Neuronal stem cell (in vitro differentiated cells): ENCODE results near the gene FOS.

Experiments used
- DNase-seq: peaks from one replicate; pipeline ENCODE4 v3.0.0-alpha.2; 2013; ENCODE audit warnings: low spot score
- H2AFZ ChIP-seq: one replicate; pipeline ENCODE4 v1.6.1; 2013; ENCODE audit warnings: mild to moderate bottlenecking, low read length, inconsistent platforms
- H2AK5ac ChIP-seq: 2 replicates; pipeline ENCODE4 v1.6.1; 2013; ENCODE audit warnings: low read depth, mild to moderate bottlenecking, inconsistent platforms, low read length, moderate library complexity, mixed read lengths
- H2BK120ac ChIP-seq: 2 replicates; pipeline ENCODE4 v1.6.1; 2013; ENCODE audit warnings: low read depth, mild to moderate bottlenecking, inconsistent platforms, low read length, moderate library complexity, mixed read lengths
- H2BK12ac ChIP-seq: one replicate; pipeline ENCODE4 v1.6.1; 2013; ENCODE audit warnings: low read length, inconsistent platforms
- H2BK15ac ChIP-seq: 2 replicates; pipeline ENCODE4 v1.6.1; 2013; ENCODE audit warnings: mild to moderate bottlenecking, low read length, inconsistent platforms, mixed read lengths
- H2BK5ac ChIP-seq: one replicate; pipeline ENCODE4 v1.6.1; 2013; ENCODE audit warnings: inconsistent platforms, mild to moderate bottlenecking, low read length, moderate library complexity
- H3K14ac ChIP-seq: one replicate; pipeline ENCODE4 v1.6.1; 2013; ENCODE audit warnings: low read length, inconsistent platforms
- H3K18ac ChIP-seq: 2 replicates; pipeline ENCODE4 v1.6.1; 2013; ENCODE audit warnings: low read length, inconsistent platforms
- H3K23ac ChIP-seq: 2 replicates; pipeline ENCODE4 v1.6.1; 2013; ENCODE audit warnings: low read depth, mild to moderate bottlenecking, mixed read lengths, low read length, inconsistent platforms; ENCODE audit not compliant: poor library complexity
- H3K27ac ChIP-seq: replicated peaks from 3 replicates; pipeline ENCODE4 v1.5.1; 2013; ENCODE audit warnings: low read length, inconsistent platforms
- H3K27me3 ChIP-seq, 3 experiments: 2 replicates each; pipeline ENCODE4 v1.6.1; 2013; ENCODE audit warnings: low read length in 3 of 3, mild to moderate bottlenecking in 2 of 3, inconsistent platforms in 1 of 3, low read depth in 1 of 3, mixed read lengths in 1 of 3, moderate library complexity in 1 of 3; ENCODE audit not compliant: control insufficient read depth in 3 of 3, insufficient read depth in 3 of 3
- H3K36me3 ChIP-seq, 2 donors: replicated peaks in 1 of 2; 2 replicates each; pipeline ENCODE4 v1.6.1; 2013; ENCODE audit warnings: low read length in 2 of 2; ENCODE audit not compliant: control insufficient read depth in 2 of 2, insufficient read depth in 2 of 2
- H3K4ac ChIP-seq: 2 replicates; pipeline ENCODE4 v1.6.1; 2013; ENCODE audit warnings: inconsistent platforms, mild to moderate bottlenecking, low read length, moderate library complexity
- H3K4me1 ChIP-seq, 2 donors: 1 replicate in 1 of 2; 2 replicates in 1 of 2; pipeline ENCODE4 v1.6.1; 2013; ENCODE audit warnings: low read length in 2 of 2, low read depth in 1 of 2; ENCODE audit not compliant: control insufficient read depth in 2 of 2, insufficient read depth in 1 of 2
- H3K4me2 ChIP-seq: one replicate; pipeline ENCODE4 v1.6.1; 2013; ENCODE audit warnings: mild to moderate bottlenecking, low read length, inconsistent platforms; ENCODE audit not compliant: insufficient read depth, poor library complexity, severe bottlenecking
- H3K4me3 ChIP-seq, 2 donors: 2 replicates each; pipeline ENCODE4 v1.5.1; 2013; ENCODE audit warnings: low read length in 2 of 2, mild to moderate bottlenecking in 2 of 2, inconsistent platforms in 1 of 2, moderate library complexity in 1 of 2
- H3K79me1 ChIP-seq: one replicate; pipeline ENCODE4 v1.6.1; 2013; ENCODE audit warnings: low read depth, mild to moderate bottlenecking, inconsistent platforms, low read length, moderate library complexity
- H3K9ac ChIP-seq: one replicate; pipeline ENCODE4 v1.6.1; 2013; ENCODE audit warnings: mild to moderate bottlenecking, low read depth, low read length, inconsistent platforms; ENCODE audit not compliant: poor library complexity
- H3K9me3 ChIP-seq, 2 donors: replicated peaks in 1 of 2; 2 replicates each; pipeline versions ENCODE3 to v1.6.1; 2013; ENCODE audit warnings: low read length in 2 of 2, mild to moderate bottlenecking in 2 of 2, inconsistent platforms in 1 of 2, low read depth in 1 of 2, mixed read lengths in 1 of 2, moderate library complexity in 1 of 2; ENCODE audit not compliant: control insufficient read depth in 2 of 2, insufficient read depth in 1 of 2
- H4K8ac ChIP-seq: one replicate; pipeline ENCODE4 v1.6.1; 2013; ENCODE audit warnings: low read depth, mild to moderate bottlenecking, inconsistent platforms, low read length, moderate library complexity
- H4K91ac ChIP-seq: one replicate; pipeline ENCODE4 v1.6.1; 2013; ENCODE audit warnings: low read length, low read depth, mild to moderate bottlenecking, inconsistent platforms; ENCODE audit not compliant: poor library complexity
- WGBS, 2 donors: extraction: QIAGEN DNeasy Blood & Tissue Kit; methylation state at CpG; one replicate each; pipeline ENCODE4 v1.1.7; 2013; ENCODE audit warnings: missing lambda C conversion rate in 2 of 2, mixed read lengths in 1 of 2; ENCODE audit not compliant: insufficient read length in 2 of 2, insufficient replicate concordance in 1 of 2; ENCODE audit errors: extremely low coverage in 2 of 2; 5-methylcytosine and 5-hydroxymethylcytosine counted together

The FOS gene

GRCh38 chr14:75283162-75283832 lies 4.7 kb downstream of the FOS start:
- Histone ChIP-seq H2BK120ac (no peak overlapping the region), H4K91ac (no peak overlapping the region), H3K4me3 (peak overlapping the region in 1 of 2 donors; percentile 53), H2BK12ac (no peak overlapping the region), H2AK5ac (no peak overlapping the region), H3K27me3 (peaks cover 0 to 24% (median 2%) of the 10 kb centered on the region in 3 experiments), H3K79me1 (no peaks in the 10 kb centered on the region), H2AFZ (no peak overlapping the region), H2BK15ac (no peak overlapping the region), H4K8ac (no peak overlapping the region), H3K18ac (no peak overlapping the region), H3K27ac (no peak overlapping the region), H3K4me2 (no peak overlapping the region), H3K4ac (no peak overlapping the region), H3K23ac (no peak overlapping the region), H3K9me3 (no peaks in the 10 kb centered on the region), H3K9ac (no peak overlapping the region), H3K14ac (no peak overlapping the region), H3K36me3 (peaks cover 7 to 19% of the 10 kb centered on the region in 2 donors), H3K4me1 (peaks cover 5 to 16% of the 10 kb centered on the region in 2 donors), H2BK5ac (no peak overlapping the region)
- no CpG with 5 or more reads among the region's 13 CpGs for WGBS, 2 donors
- DNase-seq = no peak

DNA sequence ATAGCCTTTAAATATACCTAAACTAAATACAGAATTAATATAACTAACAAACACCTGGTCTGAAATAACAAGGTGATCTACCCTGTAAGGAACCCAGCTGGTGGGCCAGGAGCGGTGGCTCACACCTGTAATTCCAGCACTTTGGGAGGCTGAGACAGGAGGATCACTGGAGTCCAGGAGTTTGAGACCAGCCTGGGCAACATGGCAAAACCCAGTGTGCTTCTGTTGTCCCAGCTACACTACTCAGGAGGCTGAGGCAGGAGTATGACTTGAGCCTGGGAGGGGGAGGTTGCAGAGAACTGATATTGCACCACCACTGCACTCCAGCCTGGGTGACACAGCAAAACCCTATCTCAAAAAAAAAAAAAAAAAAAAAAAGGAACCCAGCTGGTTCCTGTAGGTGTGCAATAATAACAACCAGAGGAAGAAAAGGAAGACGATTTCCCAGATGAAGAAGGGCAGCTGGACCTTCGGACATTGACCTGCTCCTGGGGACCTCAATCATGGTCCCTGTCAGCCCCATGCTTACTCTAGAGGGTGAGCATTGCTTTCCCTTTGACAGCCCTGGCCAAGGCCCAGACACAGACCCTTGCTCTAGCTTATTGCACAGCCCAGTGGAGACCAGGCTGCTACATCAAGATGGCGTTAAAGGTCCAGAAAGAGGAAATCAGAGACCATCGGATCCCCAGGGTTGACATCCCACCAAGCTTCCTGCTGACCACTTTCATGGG lies 5.4 kb downstream of the FOS start:
- Histone ChIP-seq H2BK12ac (no peak overlapping the region), H3K23ac (no peak overlapping the region), H2AK5ac (no peak overlapping the region), H3K9me3 (no peaks in the 10 kb centered on the region), H3K27ac (no peak overlapping the region), H3K14ac (no peak overlapping the region), H2AFZ (no peak overlapping the region), H4K91ac (no peak overlapping the region), H3K4me1 (peaks cover 5 to 16% of the 10 kb centered on the region in 2 donors), H3K4me3 (no peak overlapping the region), H2BK5ac (no peak overlapping the region), H3K27me3 (peaks cover 0 to 24% (median 2%) of the 10 kb centered on the region in 3 experiments), H3K4ac (no peak overlapping the region), H3K9ac (no peak overlapping the region), H2BK120ac (no peak overlapping the region), H4K8ac (no peak overlapping the region), H3K79me1 (no peaks in the 10 kb centered on the region), H3K36me3 (peaks cover 7 to 19% of the 10 kb centered on the region in 2 donors), H3K4me2 (no peak overlapping the region), H3K18ac (no peak overlapping the region), H2BK15ac (no peak overlapping the region)
- no peak for DNase-seq
- no CpG with 5 or more reads among the region's 5 CpGs for WGBS, 2 donors

- no peak overlapping the region for H3K23ac ChIP-seq
- no peak overlapping the region for H3K14ac ChIP-seq
- H2BK15ac ChIP-seq = no peak overlapping the region
- no peak overlapping the region for H3K18ac ChIP-seq
- no peak overlapping the region for H2AFZ ChIP-seq
- peaks cover 2 to 7% of the 10 kb centered on the region in 2 donors for H3K4me1 ChIP-seq
- H3K36me3 ChIP-seq = peaks cover 7 to 18% of the 10 kb centered on the region in 2 donors
- H3K4ac ChIP-seq = no peak overlapping the region
- H3K4me3 ChIP-seq = no peak overlapping the region
- no peak overlapping the region for H3K27ac ChIP-seq
- H3K4me2 ChIP-seq = no peak overlapping the region
- DNase-seq = no peak
- H3K27me3 ChIP-seq = peaks cover 0 to 12% (median 4%) of the 10 kb centered on the region in 3 experiments
- no peak overlapping the region for H4K8ac ChIP-seq
- H2BK5ac ChIP-seq = no peak overlapping the region
- H3K9me3 ChIP-seq = no peaks in the 10 kb centered on the region
- no peak overlapping the region for H2BK120ac ChIP-seq
- H3K9ac ChIP-seq = no peak overlapping the region
- no peak overlapping the region for H2AK5ac ChIP-seq
- no peaks in the 10 kb centered on the region for H3K79me1 ChIP-seq
- H4K91ac ChIP-seq = no peak overlapping the region
- no peak overlapping the region for H2BK12ac ChIP-seq
These were observed 6.7 kb downstream of the FOS start for GRCh38 chr14:75285331-75285730.

- Histone ChIP-seq H2BK120ac (no peak overlapping the region), H4K8ac (no peak overlapping the region), H3K4ac (no peak overlapping the region), H3K4me1 (peaks cover 2 to 7% of the 10 kb centered on the region in 2 donors), H2BK15ac (no peak overlapping the region), H3K4me2 (no peak overlapping the region), H3K4me3 (no peak overlapping the region), H2BK5ac (no peak overlapping the region), H3K23ac (no peak overlapping the region), H4K91ac (no peak overlapping the region), H2BK12ac (no peak overlapping the region), H3K27ac (no peak overlapping the region), H3K9ac (no peak overlapping the region), H2AK5ac (no peak overlapping the region), H2AFZ (peak overlapping the region; percentile 42), H3K27me3 (peaks cover 0 to 7% (median 2%) of the 10 kb centered on the region in 3 experiments), H3K36me3 (peaks cover 3 to 8% of the 10 kb centered on the region in 2 donors), H3K9me3 (no peaks in the 10 kb centered on the region), H3K79me1 (no peaks in the 10 kb centered on the region), H3K14ac (no peak overlapping the region), H3K18ac (no peak overlapping the region)
- no peak for DNase-seq
- WGBS, 2 donors = no CpG with 5 or more reads among the region's 5 CpGs
These were observed 7.7 kb downstream of the FOS start for GRCh38 chr14:75286313-75286712.
